GM12891 (cell line): ENCODE results near the gene ZACN.

Experiments used
- PAX5 ChIP-seq: IDR thresholded peaks from 2 replicates; pipeline ENCODE4 v1.6.1; 2011; ENCODE audit warnings: low read length, moderate library complexity, mild to moderate bottlenecking; ENCODE audit not compliant: insufficient read depth, severe bottlenecking
- POLR2AphosphoS5 ChIP-seq: IDR thresholded peaks from 2 replicates; pipeline ENCODE4 v1.6.1; 2011; ENCODE audit warnings: low read depth, low read length, control low read depth

DNA sequence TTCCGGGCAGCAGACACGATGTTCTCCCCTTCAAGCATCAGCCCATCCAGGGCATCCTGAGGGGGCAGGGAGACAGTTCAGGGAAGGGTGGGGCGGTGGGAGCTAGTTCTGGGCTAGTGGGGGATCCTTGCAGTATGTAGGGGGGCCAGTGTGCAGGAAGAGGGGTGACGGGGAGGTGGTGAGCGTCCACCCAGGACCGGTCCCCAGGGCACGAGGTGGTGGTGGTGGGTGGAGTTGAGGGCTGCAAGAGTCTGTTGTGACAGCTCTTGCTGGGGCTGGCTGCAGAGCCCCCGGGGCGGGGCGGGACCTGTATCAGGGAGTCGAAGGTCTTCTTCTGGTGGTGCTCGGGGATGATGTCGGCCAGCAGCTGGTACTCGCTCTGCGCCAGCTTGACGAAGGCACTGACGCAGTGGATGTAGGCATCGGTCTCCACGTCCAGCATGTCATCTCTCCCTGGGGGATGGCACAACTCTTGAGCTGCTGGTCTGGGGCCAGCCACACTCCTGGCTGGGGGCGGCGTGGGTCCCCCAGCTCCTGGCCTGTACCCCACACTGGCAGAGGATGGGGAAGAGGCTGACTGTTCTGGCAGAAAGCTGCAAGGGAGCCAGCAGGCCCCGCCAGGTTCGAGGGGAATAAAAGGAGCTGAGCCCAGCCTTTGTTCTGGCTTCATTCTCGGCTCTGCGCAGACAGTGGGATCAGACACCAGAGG lies 10.0 kb downstream of the ZACN start:
- TF ChIP-seq PAX5 (no peak), POLR2AphosphoS5 (no peak)
